OCI-LY1 (cell line): ENCODE data around the gene DNAH11.

ENCODE experiments used
- H2AFZ ChIP-seq: fragments of 200-600 bp; sonication (generic), shearing (Covaris generic); 2 replicates; pipeline ENCODE4 v1.6.0; 2014; ENCODE audit warnings: antibody characterized with exemption, mild to moderate bottlenecking, low read length
- H3F3A ChIP-seq: fragments of 200-600 bp; sonication (generic), shearing (Covaris generic); 2 replicates; pipeline ENCODE4 v1.6.0; 2014; ENCODE audit warnings: mild to moderate bottlenecking, antibody characterized with exemption, low read length, moderate library complexity; ENCODE audit not compliant: insufficient read depth
- H3K27ac ChIP-seq: fragments of 200-600 bp; sonication (generic); 2 replicates; pipeline ENCODE4 v1.5.1; 2014; ENCODE audit warnings: low read length, mixed run types, mild to moderate bottlenecking, low read depth; ENCODE audit not compliant: poor library complexity, severe bottlenecking
- H3K27me3 ChIP-seq: fragments of 200-600 bp; sonication (generic); 2 replicates; pipeline ENCODE4 v1.6.0; 2014; ENCODE audit warnings: antibody characterized with exemption, mild to moderate bottlenecking, low read length, moderate library complexity; ENCODE audit not compliant: insufficient read depth
- H3K36me3 ChIP-seq: fragments of 200-600 bp; sonication (generic); 2 replicates; pipeline ENCODE4 v1.6.1; 2014; ENCODE audit warnings: mild to moderate bottlenecking, antibody characterized with exemption, low read length, moderate library complexity, mixed read lengths; ENCODE audit not compliant: insufficient read depth
- H3K4me1 ChIP-seq: fragments of 200-600 bp; sonication (generic); 2 replicates; pipeline ENCODE4 v1.5.1; 2014; ENCODE audit warnings: mild to moderate bottlenecking, low read length, moderate library complexity; ENCODE audit not compliant: insufficient read depth, severe bottlenecking
- H3K4me2 ChIP-seq: fragments of 200-600 bp; sonication (generic), shearing (Covaris generic); 2 replicates; pipeline ENCODE4 v1.6.1; 2014; ENCODE audit warnings: low read length
- H3K4me3 ChIP-seq: fragments of 200-600 bp; sonication (generic); 2 replicates; pipeline ENCODE4 v1.5.1; 2014; ENCODE audit warnings: low read length, low read depth, mild to moderate bottlenecking, mixed read lengths; ENCODE audit not compliant: poor library complexity, severe bottlenecking
- H3K79me2 ChIP-seq: fragments of 200-600 bp; shearing (Covaris generic); 2 replicates; pipeline ENCODE4 v1.6.1; 2016; ENCODE audit warnings: mixed run types, low read length, mixed read lengths; ENCODE audit not compliant: insufficient read depth
- H3K9ac ChIP-seq: fragments of 200-600 bp; sonication (generic), shearing (Covaris generic); 2 replicates; pipeline ENCODE4 v1.6.1; 2014; ENCODE audit warnings: mild to moderate bottlenecking, low read length, mixed read lengths
- H3K9me2 ChIP-seq: fragments of 200-600 bp; sonication (generic), shearing (Covaris generic); 2 replicates; pipeline ENCODE4 v1.6.1; 2014; ENCODE audit warnings: low read depth, mild to moderate bottlenecking, low read length, mixed read lengths
- H3K9me3 ChIP-seq: fragments of 200-600 bp; shearing (Covaris generic); 2 replicates; pipeline ENCODE4 v1.6.1; 2014; ENCODE audit warnings: low read length, mixed read lengths
- H4K20me1 ChIP-seq: fragments of 200-600 bp; sonication (generic), shearing (Covaris generic); 2 replicates; pipeline ENCODE4 v1.6.0; 2016; ENCODE audit warnings: mild to moderate bottlenecking, low read length; ENCODE audit not compliant: insufficient read depth
- EZH2 ChIP-seq: fragments of 200-600 bp; sonication (generic), shearing (Covaris generic); IDR thresholded peaks from 2 replicates; pipeline ENCODE4 v1.8.0; 2017; ENCODE audit warnings: borderline replicate concordance, mixed run types, mild to moderate bottlenecking, antibody characterized with exemption, low read length, moderate library complexity, mixed read lengths
- TF ChIP-seq, protein P1 (sequence below): fragments of 200-600 bp; sonication (generic), shearing (Covaris generic); IDR thresholded peaks from 2 replicates; pipeline ENCODE4 v1.5.1; 2017; ENCODE audit warnings: mild to moderate bottlenecking, antibody characterized with exemption, low read length, moderate library complexity, mixed read lengths

The DNAH11 gene

DNA sequence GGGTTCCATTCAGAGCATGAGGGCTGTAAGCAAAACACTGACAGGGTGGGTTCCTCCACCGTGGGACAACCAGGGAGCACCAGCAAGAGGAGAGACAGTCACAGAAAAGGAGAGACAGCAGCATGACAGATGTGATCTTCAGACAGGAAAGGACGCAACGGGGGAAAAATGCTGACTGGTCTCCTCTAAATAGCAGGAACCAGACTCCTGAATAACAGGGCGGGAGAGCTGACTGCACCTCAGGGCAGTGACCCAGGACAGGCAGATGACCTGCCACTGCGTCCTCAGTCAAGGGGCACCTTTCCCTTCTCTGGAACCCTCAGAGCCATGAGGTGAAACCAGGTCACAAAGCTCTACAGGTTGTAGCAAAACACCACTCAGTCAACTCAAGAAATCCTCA lies 365.9 kb downstream of the DNAH11 start:
- H3K9me3 ChIP-seq, result no peaks in the 10 kb centered on the region
- H2AFZ ChIP-seq, result no peak overlapping the region
- no peak for TF ChIP-seq EZH2
- TF ChIP-seq, protein P1, sequence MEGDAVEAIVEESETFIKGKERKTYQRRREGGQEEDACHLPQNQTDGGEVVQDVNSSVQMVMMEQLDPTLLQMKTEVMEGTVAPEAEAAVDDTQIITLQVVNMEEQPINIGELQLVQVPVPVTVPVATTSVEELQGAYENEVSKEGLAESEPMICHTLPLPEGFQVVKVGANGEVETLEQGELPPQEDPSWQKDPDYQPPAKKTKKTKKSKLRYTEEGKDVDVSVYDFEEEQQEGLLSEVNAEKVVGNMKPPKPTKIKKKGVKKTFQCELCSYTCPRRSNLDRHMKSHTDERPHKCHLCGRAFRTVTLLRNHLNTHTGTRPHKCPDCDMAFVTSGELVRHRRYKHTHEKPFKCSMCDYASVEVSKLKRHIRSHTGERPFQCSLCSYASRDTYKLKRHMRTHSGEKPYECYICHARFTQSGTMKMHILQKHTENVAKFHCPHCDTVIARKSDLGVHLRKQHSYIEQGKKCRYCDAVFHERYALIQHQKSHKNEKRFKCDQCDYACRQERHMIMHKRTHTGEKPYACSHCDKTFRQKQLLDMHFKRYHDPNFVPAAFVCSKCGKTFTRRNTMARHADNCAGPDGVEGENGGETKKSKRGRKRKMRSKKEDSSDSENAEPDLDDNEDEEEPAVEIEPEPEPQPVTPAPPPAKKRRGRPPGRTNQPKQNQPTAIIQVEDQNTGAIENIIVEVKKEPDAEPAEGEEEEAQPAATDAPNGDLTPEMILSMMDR, result no peak
- H3K27me3 ChIP-seq, result no peaks in the 10 kb centered on the region
- peaks cover 48% of the 10 kb centered on the region for H3K36me3 ChIP-seq
- H3K4me1 ChIP-seq, result peaks cover 14% of the 10 kb centered on the region
- no peak overlapping the region for H3K27ac ChIP-seq
- no peaks in the 10 kb centered on the region for H3K9me2 ChIP-seq
- no peaks in the 10 kb centered on the region for H3F3A ChIP-seq
- no peaks in the 10 kb centered on the region for H3K79me2 ChIP-seq
- H4K20me1 ChIP-seq, result no peaks in the 10 kb centered on the region
- no peak overlapping the region for H3K4me2 ChIP-seq
- H3K4me3 ChIP-seq, result no peak overlapping the region
- H3K9ac ChIP-seq, result no peak overlapping the region

DNA sequence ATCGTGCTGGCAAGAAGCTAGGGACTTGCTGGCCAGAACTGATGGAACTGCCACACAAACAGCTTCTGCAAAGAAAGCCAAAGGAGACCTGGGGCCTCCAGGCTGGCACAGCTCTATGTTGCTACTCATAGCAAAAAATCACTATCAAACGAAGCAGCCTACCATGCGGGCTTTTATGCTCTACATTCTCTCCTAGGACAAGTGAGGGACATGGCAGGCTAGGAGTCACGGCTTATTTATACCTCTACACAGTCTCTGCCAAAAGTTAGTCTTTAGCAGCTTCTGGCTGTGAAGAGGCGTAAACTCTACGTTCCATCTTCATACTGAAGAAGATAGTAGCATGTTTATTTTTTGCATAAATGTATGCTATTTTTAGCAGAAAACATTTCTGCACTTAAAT lies 367.4 kb downstream of the DNAH11 start:
- no peaks in the 10 kb centered on the region for H3K9me3 ChIP-seq
- H3K4me1 ChIP-seq, result peaks cover 29% of the 10 kb centered on the region
- no peaks in the 10 kb centered on the region for H3F3A ChIP-seq
- H3K9ac ChIP-seq, result no peak overlapping the region
- H4K20me1 ChIP-seq, result no peaks in the 10 kb centered on the region
- H3K79me2 ChIP-seq, result no peaks in the 10 kb centered on the region
- H2AFZ ChIP-seq, result no peak overlapping the region
- no peak for TF ChIP-seq EZH2
- TF ChIP-seq, protein P1, result no peak
- H3K27me3 ChIP-seq, result no peaks in the 10 kb centered on the region
- H3K4me2 ChIP-seq, result no peak overlapping the region
- H3K27ac ChIP-seq, result no peak overlapping the region
- no peaks in the 10 kb centered on the region for H3K9me2 ChIP-seq
- H3K4me3 ChIP-seq, result no peak overlapping the region
- H3K36me3 ChIP-seq, result peaks cover 40% of the 10 kb centered on the region

DNA sequence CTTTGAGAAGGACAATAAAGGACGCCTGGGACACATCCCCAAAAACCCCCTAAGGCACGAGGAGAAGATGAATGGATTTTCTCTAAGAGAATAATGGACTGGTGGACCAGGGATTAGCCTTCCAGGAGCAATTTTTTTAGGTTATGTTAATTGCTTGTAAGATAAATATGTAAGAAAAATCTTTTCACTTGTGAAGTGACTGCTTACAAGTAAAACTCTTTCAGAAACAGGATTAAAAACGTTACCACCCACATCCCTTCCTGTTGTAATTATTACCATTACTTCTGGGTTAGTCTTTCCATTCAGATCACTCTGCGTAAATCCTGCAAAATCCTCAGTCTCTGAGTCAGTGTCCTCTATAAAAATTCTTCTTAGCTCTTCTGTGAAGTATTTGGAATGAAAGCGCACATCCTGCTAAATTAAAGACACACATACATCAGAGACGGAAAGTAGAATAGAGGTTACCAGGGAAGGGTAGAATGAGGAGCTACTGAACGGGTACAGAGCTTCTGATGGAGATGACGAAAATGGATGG lies 368.6 kb downstream of the DNAH11 start:
- Histone ChIP-seq H3K4me3 (no peak overlapping the region), H3K4me1 (peaks cover 31% of the 10 kb centered on the region), H3K79me2 (no peaks in the 10 kb centered on the region), H3K9me2 (no peaks in the 10 kb centered on the region), H3K27me3 (no peaks in the 10 kb centered on the region), H3K9ac (no peak overlapping the region), H2AFZ (no peak overlapping the region), H3K4me2 (no peak overlapping the region), H4K20me1 (no peaks in the 10 kb centered on the region), H3F3A (no peaks in the 10 kb centered on the region), H3K27ac (no peak overlapping the region), H3K36me3 (peaks cover 34% of the 10 kb centered on the region), H3K9me3 (no peaks in the 10 kb centered on the region)
- TF ChIP-seq, protein P1, result no peak
- TF ChIP-seq EZH2, result no peak
